ENCODE data around the gene NPR1.
A peak's percentile ranks its signal among the peaks of the same experiment; 100 is the strongest.
"Not testable (repeated sequence)": the region's sequence is repeated elsewhere in the genome, so short reads cannot be mapped to it uniquely, and the experiment has no call there.

The NPR1 gene

GRCh38 chr1:153682730-153683129 lies 4.2 kb downstream of the NPR1 start:
- DNase-seq (ENCODE audit: low spot score) = no peak

- no peak for DNase-seq (ENCODE audit: low spot score)
These were observed 5.4 kb downstream of the NPR1 start for GRCh38 chr1:153683854-153684253.

GRCh38 chr1:153684892-153685291 lies 6.4 kb downstream of the NPR1 start:
- DNase-seq (ENCODE audit: low spot score) = no peak

- DNase-seq (ENCODE audit: low spot score) = no peak
These were observed 7.3 kb downstream of the NPR1 start for GRCh38 chr1:153685544-153686340.

- DNase-seq (ENCODE audit: low spot score) = no peak
These were observed 9.0 kb downstream of the NPR1 start for GRCh38 chr1:153687346-153688125.

GRCh38 chr1:153688276-153688675 lies 9.8 kb downstream of the NPR1 start:
- no peak for DNase-seq (ENCODE audit: low spot score)

- DNase-seq (ENCODE audit: low spot score) = no peak
These were observed 10.3 kb downstream of the NPR1 start for GRCh38 chr1:153688736-153689328.

- no peak for DNase-seq (ENCODE audit: low spot score)
These were observed 15.0 kb downstream of the NPR1 start for GRCh38 chr1:153693466-153693865.

GRCh38 chr1:153696741-153697140 lies 18.3 kb downstream of the NPR1 start:
- DNase-seq (ENCODE audit: low spot score) = no peak

GRCh38 chr1:153697191-153698019 lies 18.9 kb downstream of the NPR1 start:
- no peak for DNase-seq (ENCODE audit: low spot score)

GRCh38 chr1:153698020-153698922 lies 19.8 kb downstream of the NPR1 start:
- peak; percentile 14 for DNase-seq (ENCODE audit: low spot score)

GRCh38 chr1:153698923-153699714 lies 20.6 kb downstream of the NPR1 start:
- DNase-seq (ENCODE audit: low spot score) = no peak

GRCh38 chr1:153699768-153700167 lies 21.3 kb downstream of the NPR1 start:
- DNase-seq (ENCODE audit: low spot score) = no peak

GRCh38 chr1:153705484-153705883 lies 27.0 kb downstream of the NPR1 start:
- no peak for DNase-seq (ENCODE audit: low spot score)

- DNase-seq (ENCODE audit: low spot score) = no peak
These were observed 32.5 kb downstream of the NPR1 start for GRCh38 chr1:153711026-153711425.

- DNase-seq (ENCODE audit: low spot score) = not testable (repeated sequence)
These were observed 37.7 kb downstream of the NPR1 start for GRCh38 chr1:153716211-153716610.

- no peak for DNase-seq (ENCODE audit: low spot score)
These were observed 38.8 kb downstream of the NPR1 start for GRCh38 chr1:153717330-153717729.

GRCh38 chr1:153723687-153724086 lies 45.2 kb downstream of the NPR1 start:
- DNase-seq (ENCODE audit: low spot score) = no peak

GRCh38 chr1:153724634-153725033 lies 46.1 kb downstream of the NPR1 start:
- DNase-seq (ENCODE audit: low spot score) = not testable (repeated sequence)
